HG03039 (cell line): ENCODE results near the gene CTF1.
A peak's percentile ranks its signal among the peaks of the same experiment; 100 is the strongest.
"Not testable (repeated sequence)": the region's sequence is repeated elsewhere in the genome, so short reads cannot be mapped to it uniquely, and the experiment has no call there.

Source experiments
- ATAC-seq: cut with Tn5 transposase; IDR thresholded peaks from one replicate; pipeline ENCODE4 v1.9.1; 2021; ENCODE audit warnings: mild to moderate bottlenecking, moderate library complexity; ENCODE audit not compliant: unreplicated experiment

CTF1 gene

GRCh38 chr16:30927789-30928378 lies 31.5 kb downstream of the CTF1 start:
- no peak for ATAC-seq

GRCh38 chr16:30928390-30928789 lies 32.0 kb downstream of the CTF1 start:
- ATAC-seq = no peak

- no peak for ATAC-seq
These were observed 32.8 kb downstream of the CTF1 start for GRCh38 chr16:30929167-30929566.

- no peak for ATAC-seq
These were observed 33.8 kb downstream of the CTF1 start for GRCh38 chr16:30930160-30930571.

- no peak for ATAC-seq
These were observed 34.7 kb downstream of the CTF1 start for GRCh38 chr16:30931068-30931650.

GRCh38 chr16:30934827-30935557 lies 38.6 kb downstream of the CTF1 start:
- ATAC-seq = no peak

- ATAC-seq = no peak
These were observed 41.3 kb downstream of the CTF1 start for GRCh38 chr16:30937692-30938091.

- not testable (repeated sequence) for ATAC-seq
These were observed 43.2 kb downstream of the CTF1 start for GRCh38 chr16:30939571-30939970.

GRCh38 chr16:30941600-30942425 lies 45.4 kb downstream of the CTF1 start:
- ATAC-seq = no peak

GRCh38 chr16:30942426-30942806 lies 46.0 kb downstream of the CTF1 start:
- no peak for ATAC-seq

- no peak for ATAC-seq
These were observed 47.9 kb downstream of the CTF1 start for GRCh38 chr16:30944352-30944751.

GRCh38 chr16:30946671-30947540 lies 50.5 kb downstream of the CTF1 start:
- ATAC-seq = no peak

- no peak for ATAC-seq
These were observed 51.1 kb downstream of the CTF1 start for GRCh38 chr16:30947541-30947858.

GRCh38 chr16:30947859-30948666 lies 51.6 kb downstream of the CTF1 start:
- no peak for ATAC-seq

GRCh38 chr16:30948667-30949649 lies 52.5 kb downstream of the CTF1 start, which contains the start of gene ORAI3:
ORAI3 (plus strand) TSS chr16:30949068; CDS start chr16:30949290, 222 bp downstream.
- ATAC-seq = peak; percentile 43

- ATAC-seq = no peak
These were observed 53.5 kb downstream of the CTF1 start for GRCh38 chr16:30949650-30950515.

- ATAC-seq = no peak
These were observed 54.2 kb downstream of the CTF1 start for GRCh38 chr16:30950516-30951065.
